ENCODE measurements around the gene KDM2B. TPM values are rescaled to one million over a fixed set of nuclear protein-coding genes. Genes with fewer than 3 reads are reported as not detected.
A peak's percentile ranks its signal among the peaks of the same experiment; 100 is the strongest.

The KDM2B gene
- polyA plus RNA-seq, 1 of the 3 experiments (the other 2 are of a cell fraction) = 11.5 TPM

DNA sequence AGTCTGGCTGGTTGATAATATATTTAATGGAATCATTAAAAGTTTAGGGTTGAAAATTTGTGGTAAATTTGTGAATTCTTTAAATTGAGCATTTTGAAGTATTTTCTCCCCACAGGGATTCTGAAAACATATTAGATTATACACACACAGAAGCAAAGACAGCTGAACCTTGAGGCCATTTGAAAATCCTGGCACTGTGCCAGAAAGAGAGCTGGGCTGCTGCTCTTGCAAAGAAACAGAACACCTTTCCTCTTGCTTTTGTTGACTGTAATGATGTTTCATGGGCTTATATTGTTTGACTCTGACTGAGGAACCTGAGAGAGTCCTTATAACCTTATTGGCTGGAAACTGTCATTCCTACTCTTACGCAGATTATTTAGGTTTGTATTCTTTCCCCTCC lies 176.1 kb downstream of the KDM2B start:
- peaks cover 96% of the 10 kb centered on the region for H3K79me2 ChIP-seq (ENCODE audit: insufficient read depth)
- DNase-seq = peak; percentile 57
- WGBS (ENCODE audit: low lambda C conversion rate) = 100% methylated on average over 1 of the region's 1 CpG
- no peaks in the 10 kb centered on the region for H3K9me2 ChIP-seq
- peaks cover 14% of the 10 kb centered on the region; the same call in 1 of the 2 replicates for H4K20me1 ChIP-seq (ENCODE audit: insufficient read depth)
- peak; percentile 57 for TF ChIP-seq FOXJ3 (CRISPR knock-in tag; IDR thresholded peaks at IDR 0.05)
- peak in 1 of 2 experiments; percentile 58; a peak in 1 of 4 replicates for TF ChIP-seq EP300 (IDR thresholded peaks at IDR 0.05; ENCODE audit: borderline replicate concordance in 1 of 2, low read depth in 1 of 2, low read length in 1 of 2)
- peak; percentile 55; the same call in 1 of the 2 replicates for TF ChIP-seq MXI1 (IDR thresholded peaks at IDR 0.05; ENCODE audit: low read depth, low read length)
- TF ChIP-seq, protein P1, sequence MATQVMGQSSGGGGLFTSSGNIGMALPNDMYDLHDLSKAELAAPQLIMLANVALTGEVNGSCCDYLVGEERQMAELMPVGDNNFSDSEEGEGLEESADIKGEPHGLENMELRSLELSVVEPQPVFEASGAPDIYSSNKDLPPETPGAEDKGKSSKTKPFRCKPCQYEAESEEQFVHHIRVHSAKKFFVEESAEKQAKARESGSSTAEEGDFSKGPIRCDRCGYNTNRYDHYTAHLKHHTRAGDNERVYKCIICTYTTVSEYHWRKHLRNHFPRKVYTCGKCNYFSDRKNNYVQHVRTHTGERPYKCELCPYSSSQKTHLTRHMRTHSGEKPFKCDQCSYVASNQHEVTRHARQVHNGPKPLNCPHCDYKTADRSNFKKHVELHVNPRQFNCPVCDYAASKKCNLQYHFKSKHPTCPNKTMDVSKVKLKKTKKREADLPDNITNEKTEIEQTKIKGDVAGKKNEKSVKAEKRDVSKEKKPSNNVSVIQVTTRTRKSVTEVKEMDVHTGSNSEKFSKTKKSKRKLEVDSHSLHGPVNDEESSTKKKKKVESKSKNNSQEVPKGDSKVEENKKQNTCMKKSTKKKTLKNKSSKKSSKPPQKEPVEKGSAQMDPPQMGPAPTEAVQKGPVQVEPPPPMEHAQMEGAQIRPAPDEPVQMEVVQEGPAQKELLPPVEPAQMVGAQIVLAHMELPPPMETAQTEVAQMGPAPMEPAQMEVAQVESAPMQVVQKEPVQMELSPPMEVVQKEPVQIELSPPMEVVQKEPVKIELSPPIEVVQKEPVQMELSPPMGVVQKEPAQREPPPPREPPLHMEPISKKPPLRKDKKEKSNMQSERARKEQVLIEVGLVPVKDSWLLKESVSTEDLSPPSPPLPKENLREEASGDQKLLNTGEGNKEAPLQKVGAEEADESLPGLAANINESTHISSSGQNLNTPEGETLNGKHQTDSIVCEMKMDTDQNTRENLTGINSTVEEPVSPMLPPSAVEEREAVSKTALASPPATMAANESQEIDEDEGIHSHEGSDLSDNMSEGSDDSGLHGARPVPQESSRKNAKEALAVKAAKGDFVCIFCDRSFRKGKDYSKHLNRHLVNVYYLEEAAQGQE (IDR thresholded peaks at IDR 0.05; ENCODE audit: low read depth, low read length) = no peak
- TF ChIP-seq RCOR1 (IDR thresholded peaks at IDR 0.05; ENCODE audit: low read length) = peak; percentile 72
- TF ChIP-seq GATA2 (CRISPR knock-in tag; IDR thresholded peaks at IDR 0.05) = no peak
- peak; percentile 85 for TF ChIP-seq NFIC (IDR thresholded peaks at IDR 0.05; ENCODE audit: borderline replicate concordance)
- peak; percentile 62 for TF ChIP-seq CHD2 (IDR thresholded peaks at IDR 0.05; ENCODE audit: low read length, partially characterized antibody)
- H2AFZ ChIP-seq (ENCODE audit: low read depth) = no peak overlapping the region
- ChIA-PET POLR2A (interaction anchor here (1.3 kb wide), 1 partner anchor 53 kb away, joined by 5 read pairs; no protein-coding TSS in a partner anchor), CTCF (interaction anchor here (0.8 to 2.6 kb wide), 6 partner anchors 11 to 90 kb away, joined by 3 to 15 read pairs (median 4); no protein-coding TSS in a partner anchor)
- H3K27ac ChIP-seq (ENCODE audit: low read depth in 2 of 2, low read length in 1 of 2) = peak overlapping the region in 1 of 2 experiments; percentile 80; a peak in 2 of 4 replicates
- H3K4me3 ChIP-seq (ENCODE audit: low read depth in 2 of 2, low read length in 1 of 2) = no peak overlapping the region
- no peaks in the 10 kb centered on the region for H3F3A ChIP-seq (replicated peaks; ENCODE audit: insufficient read depth)
- peaks cover 6 to 8% of the 10 kb centered on the region in 2 experiments; a peak in 3 of 4 replicates for H3K4me1 ChIP-seq (ENCODE audit: control insufficient read depth in 1 of 2, insufficient read depth in 2 of 2, low read depth in 1 of 2, low read length in 1 of 2)
- no peaks in the 10 kb centered on the region for H3K27me3 ChIP-seq (ENCODE audit: insufficient read depth)
- H3K9ac ChIP-seq = no peak overlapping the region
- H3K4me2 ChIP-seq = no peak overlapping the region
- H3K9me3 ChIP-seq = no peaks in the 10 kb centered on the region
- peaks cover 9 to 36% of the 10 kb centered on the region in 2 experiments for H3K36me3 ChIP-seq (replicated peaks in 1 of 2; ENCODE audit: control insufficient read depth in 1 of 2, insufficient read depth in 2 of 2, low read length in 1 of 2)

- H3K27ac ChIP-seq (ENCODE audit: low read depth in 2 of 2, low read length in 1 of 2) = no peak overlapping the region; a peak in 1 of 4 replicates
- ChIA-PET POLR2A (interaction anchor here (0.6 to 1.3 kb wide), 3 partner anchors 52 to 1287 kb away, joined by 3 to 5 read pairs (median 3); no protein-coding TSS in a partner anchor), CTCF (interaction anchor here (2.6 kb wide), 1 partner anchor 39 kb away, joined by 15 read pairs; no protein-coding TSS in a partner anchor)
- H3K9ac ChIP-seq = no peak overlapping the region
- DNase-seq = no peak
- no peaks in the 10 kb centered on the region for H3K9me3 ChIP-seq
- H3K4me2 ChIP-seq = no peak overlapping the region
- peaks cover 8% of the 10 kb centered on the region in 2 experiments; a peak in 3 of 4 replicates for H3K4me1 ChIP-seq (ENCODE audit: control insufficient read depth in 1 of 2, insufficient read depth in 2 of 2, low read depth in 1 of 2, low read length in 1 of 2)
- H3F3A ChIP-seq (replicated peaks; ENCODE audit: insufficient read depth) = no peaks in the 10 kb centered on the region
- H3K27me3 ChIP-seq (ENCODE audit: insufficient read depth) = no peaks in the 10 kb centered on the region
- TF ChIP-seq, protein P1 (IDR thresholded peaks at IDR 0.05; ENCODE audit: low read depth, low read length) = no peak
- TF ChIP-seq YY1 (IDR thresholded peaks at IDR 0.05; ENCODE audit: low read depth) (no peak), RAD21 (IDR thresholded peaks at IDR 0.05; ENCODE audit: low read length) (no peak), FOXJ3 (CRISPR knock-in tag; IDR thresholded peaks at IDR 0.05) (no peak), TEAD4 (IDR thresholded peaks at IDR 0.05; ENCODE audit: borderline replicate concordance, insufficient read depth) (no peak), JUND (IDR thresholded peaks at IDR 0.05) (no peak), GABPA (IDR thresholded peaks at IDR 0.05; ENCODE audit: low read depth) (no peak), EZH2phosphoT487 (IDR thresholded peaks at IDR 0.05; ENCODE audit: borderline replicate concordance, low read depth) (no peak), FOXM1 (IDR thresholded peaks at IDR 0.05; ENCODE audit: low read depth) (no peak), USF2 (IDR thresholded peaks at IDR 0.05; ENCODE audit: borderline replicate concordance, low read depth, low read length) (no peak), EP300 (IDR thresholded peaks at IDR 0.05; ENCODE audit: borderline replicate concordance in 1 of 2, low read depth in 1 of 2, low read length in 1 of 2) (no peak), RXRA (IDR thresholded peaks at IDR 0.05; ENCODE audit: borderline replicate concordance, low read depth) (no peak), CHD2 (IDR thresholded peaks at IDR 0.05; ENCODE audit: low read length, partially characterized antibody) (no peak), SMC3 (IDR thresholded peaks at IDR 0.05; ENCODE audit: low read depth, low read length) (no peak)
- H3K36me3 ChIP-seq (replicated peaks in 1 of 2; ENCODE audit: control insufficient read depth in 1 of 2, insufficient read depth in 2 of 2, low read length in 1 of 2) = peaks cover 9 to 34% of the 10 kb centered on the region in 2 experiments
- peaks cover 92% of the 10 kb centered on the region for H3K79me2 ChIP-seq (ENCODE audit: insufficient read depth)
- no peaks in the 10 kb centered on the region for H3K9me2 ChIP-seq
- no peak overlapping the region for H2AFZ ChIP-seq (ENCODE audit: low read depth)
- no peak overlapping the region for H3K4me3 ChIP-seq (ENCODE audit: low read depth in 2 of 2, low read length in 1 of 2)
- 98% methylated on average over 5 of the region's 5 CpGs for WGBS (ENCODE audit: low lambda C conversion rate)
- H4K20me1 ChIP-seq (ENCODE audit: insufficient read depth) = peaks cover 14% of the 10 kb centered on the region; the same call in 1 of the 2 replicates
Observed at GRCh38 chr12:121403721-121404120, 177.1 kb downstream of the KDM2B start.

Measured in SK-N-SH (cell line).